EH (cell line): ENCODE measurements around the gene KIAA0513.

Experiments used
- DNase-seq: peaks from one replicate; pipeline ENCODE4 v3.0.0-alpha.2; 2015; ENCODE audit warnings: low read depth

KIAA0513 gene

DNA sequence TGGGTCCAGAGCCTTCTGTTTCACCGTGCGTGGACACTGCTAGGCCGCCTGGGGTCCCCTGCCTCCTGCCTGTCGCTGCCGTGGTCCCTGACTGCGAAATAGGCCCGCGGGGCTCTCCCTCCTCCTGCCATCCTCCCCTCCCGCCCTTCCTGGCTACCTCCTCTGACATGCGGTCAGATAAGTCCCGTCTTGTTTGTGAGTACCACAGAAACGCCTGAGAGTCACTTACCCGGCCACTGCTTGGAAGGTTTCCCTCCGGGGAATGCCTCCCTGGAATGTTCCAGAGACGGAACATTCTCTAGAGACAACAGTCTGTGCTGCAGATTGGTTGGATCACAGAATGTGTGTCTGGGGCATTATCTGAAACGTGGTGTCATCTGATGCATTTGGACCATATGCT lies 61.9 kb downstream of the KIAA0513 start:
- peak; percentile 47 for DNase-seq

GRCh38 chr16:85090181-85090580 lies 62.6 kb downstream of the KIAA0513 start:
- DNase-seq, result no peak

GRCh38 chr16:85090873-85091521 lies 63.4 kb downstream of the KIAA0513 start:
- DNase-seq, result no peak

GRCh38 chr16:85091522-85091910 lies 63.9 kb downstream of the KIAA0513 start:
- no peak for DNase-seq

DNA sequence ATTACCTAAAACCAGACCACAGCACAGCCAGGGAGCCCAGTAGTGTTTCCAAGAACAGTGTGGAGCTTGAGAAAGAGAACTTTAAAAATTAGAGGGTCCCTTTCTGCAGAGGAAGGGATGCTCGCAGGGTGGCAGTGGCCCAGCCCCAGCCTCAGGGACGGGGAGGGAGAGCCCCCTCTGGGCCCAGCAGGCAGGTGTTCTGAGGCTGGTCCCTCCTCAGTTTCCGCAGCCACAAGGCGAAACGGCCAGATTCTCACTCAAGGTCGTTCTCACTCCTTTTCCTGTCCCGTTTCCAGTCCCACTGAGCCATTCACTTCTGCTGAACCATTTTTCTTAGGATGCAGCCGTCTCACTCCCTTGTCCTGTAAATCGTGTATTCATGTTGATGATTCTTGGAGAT lies 64.7 kb downstream of the KIAA0513 start:
- DNase-seq, result no peak

- no peak for DNase-seq
Observed at GRCh38 chr16:85092851-85093250, 65.3 kb downstream of the KIAA0513 start.

DNA sequence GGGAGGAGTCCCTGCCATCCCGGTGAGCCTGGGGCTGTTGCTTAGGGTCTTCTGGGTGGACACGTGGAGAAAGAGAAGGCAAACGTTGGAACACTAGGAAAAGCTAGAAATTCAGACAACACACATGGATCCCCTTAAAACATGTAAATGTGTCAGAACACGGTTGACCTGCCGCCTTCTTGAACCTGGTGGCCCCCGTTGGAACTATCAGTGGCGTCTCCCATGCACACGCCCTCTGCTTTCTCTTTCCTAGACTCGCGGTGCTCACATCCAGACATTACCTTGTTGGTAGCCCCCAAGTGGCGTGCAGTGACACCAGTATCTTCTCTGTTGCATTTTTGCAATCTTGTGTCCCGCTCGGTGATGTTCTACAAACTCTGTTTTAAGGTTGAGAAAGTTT lies 66.1 kb downstream of the KIAA0513 start:
- DNase-seq, result no peak

DNA sequence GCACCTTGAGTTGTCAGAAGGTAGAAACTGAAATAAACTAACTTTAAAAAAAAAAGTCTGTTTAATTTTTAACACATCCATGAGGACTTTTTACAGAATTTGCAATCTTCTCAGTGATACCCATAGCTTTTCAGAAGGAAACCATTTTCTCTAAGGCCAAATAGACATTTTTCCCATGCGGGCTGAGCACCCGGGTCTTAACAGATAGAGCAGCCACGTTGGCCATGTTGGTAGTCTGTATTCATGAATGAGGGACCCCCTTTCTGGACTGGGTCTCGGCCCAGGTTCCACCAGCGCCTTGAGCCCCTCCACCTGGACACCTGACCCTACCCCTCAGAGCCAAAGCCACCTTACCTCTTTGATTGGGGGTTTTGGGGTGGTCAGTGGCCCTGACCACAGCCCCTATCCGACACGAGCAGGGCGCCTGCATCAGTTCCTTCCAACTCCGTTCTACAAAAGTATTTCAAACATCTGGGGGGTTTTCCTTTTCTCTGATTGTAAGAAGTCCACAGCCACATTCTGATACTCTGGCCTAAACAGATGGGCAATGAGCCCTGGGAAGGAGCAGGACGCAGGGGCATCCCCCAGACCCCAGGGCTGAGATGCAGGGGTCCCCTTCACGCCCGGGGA lies 66.7 kb downstream of the KIAA0513 start:
- no peak for DNase-seq

DNA sequence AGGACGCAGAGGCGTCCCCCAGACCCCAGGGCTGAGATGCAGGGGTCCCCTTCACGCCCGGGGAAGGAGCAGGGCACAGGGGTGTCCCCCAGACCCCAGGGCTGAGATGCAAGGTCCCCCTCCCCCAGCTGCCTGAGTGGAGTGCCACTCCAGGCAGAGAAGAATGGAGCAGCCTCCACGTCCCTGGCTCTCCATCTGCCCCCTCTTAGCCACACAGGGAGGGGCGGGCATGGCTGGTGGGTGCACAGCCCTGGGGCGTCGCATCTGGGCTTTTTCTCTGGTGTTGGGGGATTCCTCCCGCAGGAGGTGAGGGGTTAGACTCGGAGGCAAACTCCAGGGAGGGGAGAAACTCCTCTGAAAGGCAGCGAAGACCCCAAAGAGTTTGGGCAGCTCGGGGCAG lies 67.2 kb downstream of the KIAA0513 start:
- DNase-seq, result no peak

DNA sequence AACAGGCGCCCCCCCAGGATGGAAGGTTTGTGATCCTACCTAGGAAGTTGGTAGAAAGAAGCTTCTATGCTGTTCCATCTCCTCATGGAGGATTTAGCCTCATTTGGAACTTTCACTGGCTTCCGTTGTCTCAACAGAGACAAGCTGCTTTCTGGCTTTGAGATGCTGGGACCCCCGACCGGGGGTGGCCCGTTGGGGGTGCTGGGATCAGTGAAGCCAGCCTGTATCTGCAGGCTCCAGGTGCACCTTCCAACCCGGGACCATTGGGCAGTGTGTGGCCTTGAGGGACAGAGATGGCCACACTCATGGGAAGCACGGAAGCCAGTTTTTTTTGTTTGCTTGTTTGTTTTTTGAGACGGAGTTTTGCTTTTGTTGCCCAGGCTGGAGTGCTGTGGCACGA lies 69.3 kb downstream of the KIAA0513 start:
- DNase-seq, result no peak

DNA sequence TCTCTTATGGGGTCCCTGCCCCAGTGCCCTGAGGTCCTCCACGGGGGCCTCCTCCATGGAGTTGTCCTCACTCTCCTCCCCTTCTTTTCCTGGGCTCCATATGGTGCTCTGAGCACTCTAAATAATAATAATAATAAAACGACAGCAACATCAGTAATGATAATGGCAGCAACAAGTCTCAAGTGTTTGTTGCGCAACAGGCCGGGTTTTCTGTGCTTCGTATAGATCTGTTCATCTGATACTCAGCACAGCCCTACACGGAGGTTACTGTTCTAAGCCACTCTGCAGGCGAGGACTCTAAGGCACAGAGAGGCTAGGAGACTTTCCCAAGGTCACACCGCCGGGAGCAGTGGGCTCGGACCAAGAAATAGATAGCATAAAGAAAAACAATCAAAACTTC lies 71.0 kb downstream of the KIAA0513 start:
- DNase-seq, result no peak

DNA sequence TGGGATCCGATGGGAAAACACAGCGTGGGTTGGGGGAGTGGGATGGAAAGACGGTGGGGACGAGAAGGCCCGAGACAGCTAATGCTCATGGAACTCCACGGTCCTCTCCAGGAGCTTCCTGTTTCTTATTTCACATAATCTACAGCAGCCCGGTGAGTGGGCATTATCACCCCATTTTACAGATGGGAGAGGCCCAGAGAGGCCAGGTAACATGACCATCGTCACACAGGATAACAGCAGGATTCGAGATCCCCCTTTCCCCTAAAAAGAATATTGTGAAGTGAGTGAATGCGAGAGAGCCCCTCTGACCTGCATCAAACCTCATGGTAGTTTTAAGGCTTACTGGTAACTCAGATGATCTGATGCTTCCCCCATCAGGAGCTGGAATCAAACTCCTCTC lies 72.7 kb downstream of the KIAA0513 start:
- no peak for DNase-seq

GRCh38 chr16:85101956-85102630 lies 74.5 kb downstream of the KIAA0513 start:
- DNase-seq, result no peak

DNA sequence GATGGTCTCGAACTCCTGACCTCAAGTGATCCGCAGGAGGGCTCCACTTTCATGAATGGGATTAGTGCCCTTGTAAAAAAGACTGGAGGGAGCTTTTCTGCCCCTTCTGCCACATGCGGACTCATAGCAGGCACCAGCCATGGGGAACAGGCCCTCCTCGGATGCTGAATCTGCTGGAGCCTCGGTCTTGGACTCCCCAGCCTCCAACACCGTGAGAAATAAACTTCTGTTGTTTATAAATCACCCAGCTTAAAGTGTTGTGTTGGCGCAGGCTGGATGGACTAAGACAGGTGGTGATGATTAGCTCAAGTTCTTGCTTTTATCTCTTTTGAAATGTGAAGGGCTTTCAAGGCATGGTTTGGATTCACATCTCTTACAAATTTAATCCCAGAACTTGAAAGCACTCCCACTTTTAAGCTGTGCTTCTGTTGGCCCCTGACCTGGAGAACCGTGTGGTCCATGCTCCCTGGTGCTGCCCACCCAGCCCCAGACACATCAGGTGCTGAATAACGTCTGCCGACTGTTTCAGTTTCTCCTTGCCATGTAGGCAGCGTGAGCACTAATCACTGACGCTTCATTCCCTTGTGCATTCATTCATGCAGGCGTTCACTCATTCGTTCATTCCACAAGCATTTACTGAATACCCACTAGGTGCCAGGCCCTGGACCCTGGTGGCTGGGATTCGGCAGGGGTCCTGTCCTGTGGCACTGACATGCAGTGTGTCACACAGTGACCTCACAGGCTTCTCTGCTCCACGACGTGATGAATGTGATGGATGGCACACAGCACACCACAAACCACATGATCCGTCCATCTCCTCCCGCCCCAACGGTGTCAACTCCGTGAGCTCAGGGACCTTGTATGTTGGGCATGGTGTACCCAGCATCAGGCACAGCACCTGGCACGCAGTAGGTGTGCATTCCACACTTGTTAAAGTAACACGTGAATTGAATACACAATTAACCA lies 75.8 kb downstream of the KIAA0513 start:
- DNase-seq, result no peak

GRCh38 chr16:85104147-85104546 lies 76.6 kb downstream of the KIAA0513 start:
- no peak for DNase-seq

GRCh38 chr16:85104821-85105391 lies 77.3 kb downstream of the KIAA0513 start:
- DNase-seq, result no peak

DNA sequence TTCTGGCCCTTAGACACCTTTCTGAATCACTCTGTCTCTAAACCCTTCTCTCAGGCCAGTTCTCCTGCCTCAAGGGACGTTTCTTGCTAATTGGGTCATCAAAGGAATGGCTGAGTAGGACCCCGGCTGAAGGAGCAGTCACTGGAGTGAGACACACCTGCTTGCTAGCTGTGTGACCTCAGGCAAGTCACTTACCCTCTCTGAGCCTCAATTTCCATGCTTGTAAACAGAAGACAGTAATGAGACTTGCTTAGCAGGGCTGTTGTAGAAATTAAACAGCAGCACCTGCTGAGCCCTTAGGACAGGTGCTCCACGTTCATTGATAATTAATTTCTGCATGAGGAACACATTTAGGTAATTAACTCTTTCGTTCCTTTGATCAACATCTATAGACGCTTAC lies 77.9 kb downstream of the KIAA0513 start:
- no peak for DNase-seq

DNA sequence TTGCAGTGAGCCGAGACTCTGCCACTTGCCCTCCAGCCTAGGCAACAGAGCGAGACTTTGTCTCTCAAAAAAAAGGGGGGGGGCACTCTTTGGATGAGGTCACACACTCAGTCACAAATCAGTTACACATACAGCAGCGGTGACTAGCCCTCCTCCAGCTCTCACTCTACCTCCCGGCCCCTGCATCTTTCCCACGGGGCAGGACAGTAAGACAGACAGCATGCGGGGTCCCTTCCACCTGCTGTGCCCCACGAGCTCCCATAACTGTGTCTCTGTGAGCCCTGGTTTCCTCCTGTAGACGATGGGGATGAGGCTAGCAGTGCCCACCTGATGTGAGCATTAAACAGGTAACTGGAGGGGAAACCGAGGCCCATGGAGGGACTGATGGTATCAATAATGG lies 79.5 kb downstream of the KIAA0513 start:
- DNase-seq, result no peak

DNA sequence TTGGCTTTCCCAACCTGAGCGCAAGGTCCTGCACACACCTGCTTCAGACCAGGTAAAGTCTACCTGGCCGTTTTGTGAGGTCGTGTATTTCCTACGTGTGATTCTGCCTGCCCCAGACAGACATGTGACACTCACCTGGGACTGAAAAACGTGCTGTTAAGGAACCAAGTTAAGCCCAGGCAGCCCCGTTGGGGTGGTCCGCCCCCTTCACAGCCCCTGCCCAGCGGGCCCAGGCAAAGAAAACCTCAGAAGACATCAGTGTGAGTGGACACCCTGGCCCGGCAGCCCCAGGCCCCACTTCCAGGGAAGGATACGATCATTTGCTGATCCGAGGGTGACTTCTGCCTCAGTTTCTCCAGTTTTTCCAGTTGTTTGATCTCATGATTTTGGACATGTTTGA lies 79.9 kb downstream of the KIAA0513 start:
- DNase-seq, result no peak

DNA sequence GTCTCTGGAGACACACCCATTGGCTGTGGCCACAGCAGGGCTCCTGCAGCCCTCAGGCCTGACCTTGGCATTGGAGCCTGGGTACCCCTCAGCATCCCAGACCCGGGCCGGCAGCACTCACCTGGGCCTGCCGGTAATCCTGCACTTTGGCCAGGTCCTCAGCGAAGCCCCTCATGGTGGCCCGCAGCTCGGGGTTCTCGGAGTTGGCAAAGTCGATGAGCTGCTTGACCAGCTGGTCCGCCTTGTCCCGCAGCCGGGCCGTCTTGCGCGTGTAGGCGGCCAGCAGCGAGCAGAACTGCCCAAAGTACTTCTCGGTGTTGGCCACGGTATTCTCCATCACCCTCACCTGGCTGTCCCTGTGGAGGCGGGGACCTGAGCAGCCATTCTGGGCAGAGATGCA lies 82.5 kb downstream of the KIAA0513 start:
- no peak for DNase-seq

DNA sequence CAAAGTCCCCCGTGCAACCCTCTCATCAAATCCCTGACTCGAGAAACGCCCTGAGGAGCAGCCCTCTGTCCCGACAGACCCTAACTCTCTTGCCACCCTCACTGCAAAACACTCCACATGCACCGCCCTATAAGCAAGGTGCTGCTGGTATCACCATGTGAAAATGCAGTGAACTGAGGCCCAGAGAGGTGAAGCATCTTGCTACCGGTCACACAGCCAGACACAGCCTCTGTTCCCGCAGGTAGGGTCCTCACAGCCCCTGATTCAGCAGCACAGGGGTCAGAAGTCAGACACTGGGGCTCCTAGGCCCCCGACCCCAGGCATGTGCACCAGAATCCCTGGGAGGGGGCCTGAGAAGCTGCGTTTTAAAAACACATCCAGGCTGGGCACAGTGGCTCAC lies 83.6 kb downstream of the KIAA0513 start:
- no peak for DNase-seq

GRCh38 chr16:85112364-85112763 lies 84.8 kb downstream of the KIAA0513 start, which contains the start of gene CIBAR2:
TSS of gene CIBAR2 (minus strand) at chr16:85112472. CDS start at chr16:85112352, 120 bp downstream.
- DNase-seq, result no peak
